HEK293 (cell line): ENCODE measurements around the gene KCNMA1.

Experiments used
- CTCF ChIA-PET: fragments of 350-600 bp; formaldehyde crosslinking; extraction: SDS; loops from one replicate; lab custom pipeline; 2021; ENCODE audit warnings: antibody characterized with exemption; lab: Yijun Ruan, JAX
- POLR2A ChIA-PET: fragments of 300-600 bp; formaldehyde crosslinking; extraction: SDS; loops from one replicate; lab custom pipeline; 2020; ENCODE audit warnings: antibody characterized with exemption, inconsistent platforms; lab: Yijun Ruan, JAX
- H3K27ac ChIP-seq: fragments of 200-500 bp; sonication (Bioruptor generic); 2 replicates; pipeline ENCODE4 v1.5.1; 2014; ENCODE audit warnings: low read depth, low read length, control low read depth, inconsistent platforms; ENCODE audit errors: extremely low read depth
- H3K36me3 ChIP-seq, 2 experiments: fragments of 200-500 bp in 1 of 2; sonication (Bioruptor generic) in 1 of 2; 1 replicate in 1 of 2; 2 replicates in 1 of 2; pipeline ENCODE4 v1.5.1; 2014 to 2017; ENCODE audit warnings: inconsistent platforms in 2 of 2, low read length in 2 of 2; ENCODE audit not compliant: control insufficient read depth in 2 of 2, insufficient read depth in 1 of 2
- H3K4me1 ChIP-seq: fragments of 200-500 bp; sonication (Bioruptor generic); 2 replicates; pipeline ENCODE4 v1.5.1; 2014; ENCODE audit warnings: mild to moderate bottlenecking, low read length, inconsistent platforms; ENCODE audit not compliant: control insufficient read depth, insufficient read depth
- H3K4me3 ChIP-seq: 2 replicates; pipeline ENCODE4 v1.5.1; 2011; ENCODE audit warnings: low read depth, mild to moderate bottlenecking, control low read depth, low read length, moderate library complexity
- H3K9me3 ChIP-seq: fragments of 200-500 bp; sonication (Bioruptor generic); 2 replicates; pipeline ENCODE4 v1.5.1; 2014; ENCODE audit warnings: low read depth, low read length, inconsistent platforms; ENCODE audit not compliant: control insufficient read depth, insufficient read depth
- FEZF1 ChIP-seq: fragments of 450-650 bp; formaldehyde crosslinking; IDR thresholded peaks from 2 replicates; pipeline ENCODE4 v1.5.1; 2016; ENCODE audit warnings: missing biosample characterization, missing genetic modification characterization
- GFI1B ChIP-seq: fragments of 450-650 bp; formaldehyde crosslinking; IDR thresholded peaks from 2 replicates; pipeline ENCODE4 v1.5.1; 2016; ENCODE audit warnings: missing biosample characterization, missing genetic modification characterization
- ZBTB1 ChIP-seq: fragments of 450-650 bp; formaldehyde crosslinking; IDR thresholded peaks from 2 replicates; pipeline ENCODE4 v1.5.1; 2016; ENCODE audit warnings: missing biosample characterization, missing genetic modification characterization
- ZNF121 ChIP-seq: fragments of 450-650 bp; formaldehyde crosslinking; IDR thresholded peaks from 2 replicates; pipeline ENCODE4 v1.5.1; 2016; ENCODE audit warnings: missing biosample characterization, missing genetic modification characterization
- ZNF266 ChIP-seq: fragments of 450-650 bp; formaldehyde crosslinking; IDR thresholded peaks from 2 replicates; pipeline ENCODE4 v1.5.1; 2016; ENCODE audit warnings: missing biosample characterization, missing genetic modification characterization, low read depth
- ZNF792 ChIP-seq: fragments of 450-650 bp; formaldehyde crosslinking; IDR thresholded peaks from 2 replicates; pipeline ENCODE4 v1.5.1; 2016; ENCODE audit warnings: missing biosample characterization, missing genetic modification characterization
- TF ChIP-seq, protein P1 (sequence below): fragments of 450-650 bp; formaldehyde crosslinking; IDR thresholded peaks from 2 replicates; pipeline ENCODE4 v1.5.1; 2017; ENCODE audit warnings: missing biosample characterization, mild to moderate bottlenecking, missing genetic modification characterization, moderate library complexity
- TF ChIP-seq, protein P2 (sequence below): fragments of 450-650 bp; formaldehyde crosslinking; IDR thresholded peaks from 2 replicates; pipeline ENCODE4 v1.5.1; 2017; ENCODE audit warnings: missing biosample characterization, missing genetic modification characterization
- TF ChIP-seq, protein P3 (sequence below): fragments of 450-650 bp; formaldehyde crosslinking; IDR thresholded peaks from 2 replicates; pipeline ENCODE4 v1.5.1; 2017; ENCODE audit warnings: missing biosample characterization, missing genetic modification characterization
- TF ChIP-seq, protein P4 (sequence below): fragments of 450-650 bp; formaldehyde crosslinking; IDR thresholded peaks from 2 replicates; pipeline ENCODE4 v1.5.1; 2016; ENCODE audit warnings: missing biosample characterization, missing genetic modification characterization
- TF ChIP-seq, protein P5 (sequence below): fragments of 450-650 bp; formaldehyde crosslinking; IDR thresholded peaks from 2 replicates; pipeline ENCODE4 v1.5.1; 2016; ENCODE audit warnings: missing biosample characterization, missing genetic modification characterization
- TF ChIP-seq, protein P6 (sequence below): fragments of 450-650 bp; formaldehyde crosslinking; IDR thresholded peaks from 2 replicates; pipeline ENCODE4 v1.5.1; 2016; ENCODE audit warnings: missing biosample characterization, missing genetic modification characterization
- TF ChIP-seq, protein P7 (sequence below): fragments of 450-650 bp; formaldehyde crosslinking; IDR thresholded peaks from 2 replicates; pipeline ENCODE4 v1.5.1; 2016; ENCODE audit warnings: missing biosample characterization, missing genetic modification characterization

Gene KCNMA1

DNA sequence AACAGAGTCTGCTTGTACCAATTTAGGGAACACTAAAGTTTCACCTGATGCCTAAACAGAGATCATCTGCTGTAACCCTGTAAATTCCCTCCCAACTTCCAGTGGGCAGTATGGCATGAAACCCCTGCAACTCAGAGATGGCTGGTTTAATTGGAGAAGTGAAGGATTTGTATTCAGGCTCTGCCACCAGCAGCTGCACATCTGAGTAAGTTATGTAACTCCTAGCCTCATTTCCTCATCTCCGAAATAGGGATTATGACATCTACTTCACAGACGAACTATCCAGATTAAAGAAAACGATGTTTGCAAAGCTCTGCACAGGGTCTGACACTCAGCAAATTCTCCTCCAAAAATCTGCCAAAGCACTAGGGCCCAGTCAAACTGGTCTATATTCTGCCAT lies 493.0 kb downstream of the KCNMA1 start:
- no peaks in the 10 kb centered on the region for H3K4me1 ChIP-seq
- ChIA-PET CTCF (no interaction called here), POLR2A (interaction anchor here (0.6 kb wide), 1 partner anchor 875 kb away, joined by 3 read pairs; no protein-coding TSS in a partner anchor)
- TF ChIP-seq, protein P1, sequence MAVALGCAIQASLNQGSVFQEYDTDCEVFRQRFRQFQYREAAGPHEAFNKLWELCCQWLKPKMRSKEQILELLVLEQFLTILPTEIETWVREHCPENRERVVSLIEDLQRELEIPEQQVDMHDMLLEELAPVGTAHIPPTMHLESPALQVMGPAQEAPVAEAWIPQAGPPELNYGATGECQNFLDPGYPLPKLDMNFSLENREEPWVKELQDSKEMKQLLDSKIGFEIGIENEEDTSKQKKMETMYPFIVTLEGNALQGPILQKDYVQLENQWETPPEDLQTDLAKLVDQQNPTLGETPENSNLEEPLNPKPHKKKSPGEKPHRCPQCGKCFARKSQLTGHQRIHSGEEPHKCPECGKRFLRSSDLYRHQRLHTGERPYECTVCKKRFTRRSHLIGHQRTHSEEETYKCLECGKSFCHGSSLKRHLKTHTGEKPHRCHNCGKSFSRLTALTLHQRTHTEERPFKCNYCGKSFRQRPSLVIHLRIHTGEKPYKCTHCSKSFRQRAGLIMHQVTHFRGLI (tag by site-specific recombination) = no peak
- TF ChIP-seq ZBTB1 (no peak), GFI1B (no peak)
- TF ChIP-seq, protein P2, sequence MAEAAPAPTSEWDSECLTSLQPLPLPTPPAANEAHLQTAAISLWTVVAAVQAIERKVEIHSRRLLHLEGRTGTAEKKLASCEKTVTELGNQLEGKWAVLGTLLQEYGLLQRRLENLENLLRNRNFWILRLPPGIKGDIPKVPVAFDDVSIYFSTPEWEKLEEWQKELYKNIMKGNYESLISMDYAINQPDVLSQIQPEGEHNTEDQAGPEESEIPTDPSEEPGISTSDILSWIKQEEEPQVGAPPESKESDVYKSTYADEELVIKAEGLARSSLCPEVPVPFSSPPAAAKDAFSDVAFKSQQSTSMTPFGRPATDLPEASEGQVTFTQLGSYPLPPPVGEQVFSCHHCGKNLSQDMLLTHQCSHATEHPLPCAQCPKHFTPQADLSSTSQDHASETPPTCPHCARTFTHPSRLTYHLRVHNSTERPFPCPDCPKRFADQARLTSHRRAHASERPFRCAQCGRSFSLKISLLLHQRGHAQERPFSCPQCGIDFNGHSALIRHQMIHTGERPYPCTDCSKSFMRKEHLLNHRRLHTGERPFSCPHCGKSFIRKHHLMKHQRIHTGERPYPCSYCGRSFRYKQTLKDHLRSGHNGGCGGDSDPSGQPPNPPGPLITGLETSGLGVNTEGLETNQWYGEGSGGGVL (tag by site-specific recombination) = no peak
- TF ChIP-seq, protein P3, sequence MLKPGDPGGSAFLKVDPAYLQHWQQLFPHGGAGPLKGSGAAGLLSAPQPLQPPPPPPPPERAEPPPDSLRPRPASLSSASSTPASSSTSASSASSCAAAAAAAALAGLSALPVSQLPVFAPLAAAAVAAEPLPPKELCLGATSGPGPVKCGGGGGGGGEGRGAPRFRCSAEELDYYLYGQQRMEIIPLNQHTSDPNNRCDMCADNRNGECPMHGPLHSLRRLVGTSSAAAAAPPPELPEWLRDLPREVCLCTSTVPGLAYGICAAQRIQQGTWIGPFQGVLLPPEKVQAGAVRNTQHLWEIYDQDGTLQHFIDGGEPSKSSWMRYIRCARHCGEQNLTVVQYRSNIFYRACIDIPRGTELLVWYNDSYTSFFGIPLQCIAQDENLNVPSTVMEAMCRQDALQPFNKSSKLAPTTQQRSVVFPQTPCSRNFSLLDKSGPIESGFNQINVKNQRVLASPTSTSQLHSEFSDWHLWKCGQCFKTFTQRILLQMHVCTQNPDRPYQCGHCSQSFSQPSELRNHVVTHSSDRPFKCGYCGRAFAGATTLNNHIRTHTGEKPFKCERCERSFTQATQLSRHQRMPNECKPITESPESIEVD (tag by site-specific recombination) = no peak
- TF ChIP-seq, protein P4, sequence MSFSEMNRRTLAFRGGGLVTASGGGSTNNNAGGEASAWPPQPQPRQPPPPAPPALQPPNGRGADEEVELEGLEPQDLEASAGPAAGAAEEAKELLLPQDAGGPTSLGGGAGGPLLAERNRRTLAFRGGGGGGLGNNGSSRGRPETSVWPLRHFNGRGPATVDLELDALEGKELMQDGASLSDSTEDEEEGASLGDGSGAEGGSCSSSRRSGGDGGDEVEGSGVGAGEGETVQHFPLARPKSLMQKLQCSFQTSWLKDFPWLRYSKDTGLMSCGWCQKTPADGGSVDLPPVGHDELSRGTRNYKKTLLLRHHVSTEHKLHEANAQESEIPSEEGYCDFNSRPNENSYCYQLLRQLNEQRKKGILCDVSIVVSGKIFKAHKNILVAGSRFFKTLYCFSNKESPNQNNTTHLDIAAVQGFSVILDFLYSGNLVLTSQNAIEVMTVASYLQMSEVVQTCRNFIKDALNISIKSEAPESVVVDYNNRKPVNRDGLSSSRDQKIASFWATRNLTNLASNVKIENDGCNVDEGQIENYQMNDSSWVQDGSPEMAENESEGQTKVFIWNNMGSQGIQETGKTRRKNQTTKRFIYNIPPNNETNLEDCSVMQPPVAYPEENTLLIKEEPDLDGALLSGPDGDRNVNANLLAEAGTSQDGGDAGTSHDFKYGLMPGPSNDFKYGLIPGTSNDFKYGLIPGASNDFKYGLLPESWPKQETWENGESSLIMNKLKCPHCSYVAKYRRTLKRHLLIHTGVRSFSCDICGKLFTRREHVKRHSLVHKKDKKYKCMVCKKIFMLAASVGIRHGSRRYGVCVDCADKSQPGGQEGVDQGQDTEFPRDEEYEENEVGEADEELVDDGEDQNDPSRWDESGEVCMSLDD = no peak
- TF ChIP-seq, protein P5, sequence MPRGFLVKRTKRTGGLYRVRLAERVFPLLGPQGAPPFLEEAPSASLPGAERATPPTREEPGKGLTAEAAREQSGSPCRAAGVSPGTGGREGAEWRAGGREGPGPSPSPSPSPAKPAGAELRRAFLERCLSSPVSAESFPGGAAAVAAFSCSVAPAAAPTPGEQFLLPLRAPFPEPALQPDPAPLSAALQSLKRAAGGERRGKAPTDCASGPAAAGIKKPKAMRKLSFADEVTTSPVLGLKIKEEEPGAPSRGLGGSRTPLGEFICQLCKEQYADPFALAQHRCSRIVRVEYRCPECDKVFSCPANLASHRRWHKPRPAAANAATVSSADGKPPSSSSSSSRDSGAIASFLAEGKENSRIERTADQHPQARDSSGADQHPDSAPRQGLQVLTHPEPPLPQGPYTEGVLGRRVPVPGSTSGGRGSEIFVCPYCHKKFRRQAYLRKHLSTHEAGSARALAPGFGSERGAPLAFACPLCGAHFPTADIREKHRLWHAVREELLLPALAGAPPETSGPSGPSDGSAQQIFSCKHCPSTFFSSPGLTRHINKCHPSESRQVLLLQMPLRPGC (tag by site-specific recombination) = no peak
- H3K9me3 ChIP-seq = no peaks in the 10 kb centered on the region
- no peak overlapping the region for H3K4me3 ChIP-seq
- H3K27ac ChIP-seq = no peak overlapping the region
- no peaks in the 10 kb centered on the region for H3K36me3 ChIP-seq

DNA sequence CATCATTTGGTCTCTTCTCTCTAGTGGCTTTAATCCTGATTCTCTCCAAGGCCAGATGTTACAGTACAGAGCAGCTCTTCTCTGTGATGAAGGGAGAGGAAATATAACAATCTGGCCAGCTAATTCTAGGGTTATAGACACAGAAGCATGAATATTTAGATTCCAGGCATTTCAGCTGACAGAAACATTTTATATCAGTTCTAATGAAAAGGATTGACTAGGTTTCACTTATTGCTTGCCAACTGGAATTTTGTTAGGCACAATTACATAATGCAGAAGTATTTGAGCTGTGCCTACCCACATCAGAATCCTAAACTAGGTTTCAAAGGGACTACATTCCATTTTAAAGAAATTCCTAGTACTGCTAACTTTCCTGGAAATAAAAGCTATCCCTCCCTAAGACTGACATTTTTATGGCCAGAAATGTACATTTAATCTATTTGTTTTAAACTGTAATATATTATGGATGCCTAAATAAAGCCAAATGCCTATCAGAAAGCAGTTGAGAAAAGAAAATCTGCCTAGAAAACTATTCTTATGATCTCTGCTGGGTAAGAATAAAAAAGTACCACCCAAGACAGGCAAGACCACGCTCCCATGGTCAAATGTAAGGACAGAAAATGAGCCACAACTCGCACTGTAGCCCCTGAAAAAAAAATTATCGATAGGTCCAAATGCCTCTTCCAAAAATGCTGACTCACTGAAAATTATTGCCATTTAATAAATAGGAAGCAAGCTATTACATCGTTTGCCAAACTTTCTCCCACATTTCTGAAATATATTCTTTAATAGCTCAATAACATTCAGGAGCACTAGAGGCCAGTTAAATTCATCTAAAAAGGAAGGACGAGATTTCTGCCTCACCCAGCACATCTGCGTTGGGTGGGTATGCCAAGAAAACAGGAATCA lies 498.1 kb downstream of the KCNMA1 start:
- Histone ChIP-seq H3K27ac (no peak overlapping the region), H3K4me3 (no peak overlapping the region), H3K36me3 (no peaks in the 10 kb centered on the region), H3K4me1 (no peaks in the 10 kb centered on the region), H3K9me3 (no peaks in the 10 kb centered on the region)
- ChIA-PET POLR2A (no interaction called here), CTCF (interaction anchor here (0.5 to 0.6 kb wide), 2 partner anchors 17 to 57 kb away, joined by 3 to 6 read pairs; no protein-coding TSS in a partner anchor)
- TF ChIP-seq ZNF792 (tag by site-specific recombination) (no peak), ZNF121 (tag by site-specific recombination) (no peak), ZNF266 (tag by site-specific recombination) (no peak), FEZF1 (tag by site-specific recombination) (no peak)
- TF ChIP-seq, protein P6, sequence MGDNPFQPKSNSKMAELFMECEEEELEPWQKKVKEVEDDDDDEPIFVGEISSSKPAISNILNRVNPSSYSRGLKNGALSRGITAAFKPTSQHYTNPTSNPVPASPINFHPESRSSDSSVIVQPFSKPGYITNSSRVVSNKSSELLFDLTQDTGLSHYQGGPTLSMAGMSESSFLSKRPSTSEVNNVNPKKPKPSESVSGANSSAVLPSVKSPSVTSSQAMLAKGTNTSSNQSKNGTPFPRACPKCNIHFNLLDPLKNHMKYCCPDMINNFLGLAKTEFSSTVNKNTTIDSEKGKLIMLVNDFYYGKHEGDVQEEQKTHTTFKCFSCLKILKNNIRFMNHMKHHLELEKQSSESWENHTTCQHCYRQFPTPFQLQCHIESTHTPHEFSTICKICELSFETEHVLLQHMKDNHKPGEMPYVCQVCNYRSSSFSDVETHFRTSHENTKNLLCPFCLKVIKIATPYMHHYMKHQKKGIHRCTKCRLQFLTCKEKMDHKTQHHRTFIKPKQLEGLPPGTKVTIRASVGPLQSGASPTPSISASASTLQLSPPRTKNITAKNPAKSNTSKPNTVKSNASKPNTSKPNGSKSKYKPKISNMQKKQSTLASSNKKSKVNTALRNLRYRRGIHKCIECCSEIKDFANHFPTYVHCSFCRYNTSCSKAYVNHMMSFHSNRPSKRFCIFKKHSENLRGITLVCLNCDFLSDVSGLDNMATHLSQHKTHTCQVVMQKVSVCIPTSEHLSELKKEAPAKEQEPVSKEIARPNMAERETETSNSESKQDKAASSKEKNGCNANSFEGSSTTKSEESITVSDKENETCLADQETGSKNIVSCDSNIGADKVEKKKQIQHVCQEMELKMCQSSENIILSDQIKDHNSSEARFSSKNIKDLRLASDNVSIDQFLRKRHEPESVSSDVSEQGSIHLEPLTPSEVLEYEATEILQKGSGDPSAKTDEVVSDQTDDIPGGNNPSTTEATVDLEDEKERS (tag by site-specific recombination) = no peak
- TF ChIP-seq, protein P7, sequence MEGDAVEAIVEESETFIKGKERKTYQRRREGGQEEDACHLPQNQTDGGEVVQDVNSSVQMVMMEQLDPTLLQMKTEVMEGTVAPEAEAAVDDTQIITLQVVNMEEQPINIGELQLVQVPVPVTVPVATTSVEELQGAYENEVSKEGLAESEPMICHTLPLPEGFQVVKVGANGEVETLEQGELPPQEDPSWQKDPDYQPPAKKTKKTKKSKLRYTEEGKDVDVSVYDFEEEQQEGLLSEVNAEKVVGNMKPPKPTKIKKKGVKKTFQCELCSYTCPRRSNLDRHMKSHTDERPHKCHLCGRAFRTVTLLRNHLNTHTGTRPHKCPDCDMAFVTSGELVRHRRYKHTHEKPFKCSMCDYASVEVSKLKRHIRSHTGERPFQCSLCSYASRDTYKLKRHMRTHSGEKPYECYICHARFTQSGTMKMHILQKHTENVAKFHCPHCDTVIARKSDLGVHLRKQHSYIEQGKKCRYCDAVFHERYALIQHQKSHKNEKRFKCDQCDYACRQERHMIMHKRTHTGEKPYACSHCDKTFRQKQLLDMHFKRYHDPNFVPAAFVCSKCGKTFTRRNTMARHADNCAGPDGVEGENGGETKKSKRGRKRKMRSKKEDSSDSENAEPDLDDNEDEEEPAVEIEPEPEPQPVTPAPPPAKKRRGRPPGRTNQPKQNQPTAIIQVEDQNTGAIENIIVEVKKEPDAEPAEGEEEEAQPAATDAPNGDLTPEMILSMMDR (tag by site-specific recombination) = no peak
